HG02840 (cell line): ENCODE data around the gene GFRA3.
"Not testable (repeated sequence)": the region's sequence is repeated elsewhere in the genome, so short reads cannot be mapped to it uniquely, and the experiment has no call there.

Source experiments
- ATAC-seq: cut with Tn5 transposase; IDR thresholded peaks from one replicate; pipeline ENCODE4 v1.9.1; 2021; ENCODE audit warnings: mild to moderate bottlenecking, moderate library complexity, moderate number of reproducible peaks; ENCODE audit not compliant: unreplicated experiment, low FRiP score

Gene GFRA3, protein sequence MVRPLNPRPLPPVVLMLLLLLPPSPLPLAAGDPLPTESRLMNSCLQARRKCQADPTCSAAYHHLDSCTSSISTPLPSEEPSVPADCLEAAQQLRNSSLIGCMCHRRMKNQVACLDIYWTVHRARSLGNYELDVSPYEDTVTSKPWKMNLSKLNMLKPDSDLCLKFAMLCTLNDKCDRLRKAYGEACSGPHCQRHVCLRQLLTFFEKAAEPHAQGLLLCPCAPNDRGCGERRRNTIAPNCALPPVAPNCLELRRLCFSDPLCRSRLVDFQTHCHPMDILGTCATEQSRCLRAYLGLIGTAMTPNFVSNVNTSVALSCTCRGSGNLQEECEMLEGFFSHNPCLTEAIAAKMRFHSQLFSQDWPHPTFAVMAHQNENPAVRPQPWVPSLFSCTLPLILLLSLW

DNA sequence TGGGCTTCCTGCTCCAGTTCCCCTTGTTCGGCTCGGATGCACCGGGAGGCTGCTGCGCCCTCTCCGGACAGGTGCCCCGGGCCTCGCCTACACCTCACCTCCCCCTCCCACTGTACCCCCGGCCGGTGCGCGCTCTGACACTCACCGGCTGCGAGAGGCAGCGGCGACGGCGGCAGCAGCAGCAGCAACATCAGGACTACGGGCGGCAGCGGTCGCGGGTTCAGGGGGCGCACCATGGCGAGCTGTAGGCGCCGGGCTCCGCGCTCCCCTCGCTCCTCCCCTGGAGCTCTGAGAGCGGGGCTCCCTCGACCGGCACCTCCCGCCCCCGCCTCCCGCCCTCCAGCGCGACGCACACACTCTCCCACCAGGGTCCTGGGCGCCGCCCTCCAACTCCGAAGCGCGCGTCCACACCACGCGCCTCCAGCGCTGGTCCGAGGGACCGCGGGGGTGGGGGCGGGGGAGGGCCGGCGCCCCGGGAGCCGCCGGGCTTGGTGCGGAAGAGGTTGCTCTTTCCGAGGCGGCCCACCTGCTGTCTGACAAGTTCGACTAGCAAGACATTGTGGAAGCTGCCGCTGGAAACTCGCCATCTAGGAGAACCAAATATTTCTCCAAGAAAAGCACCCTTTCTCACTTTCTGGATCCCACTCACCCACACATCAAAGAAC lies at the start of gene GFRA3:
GFRA3 (minus strand) TSS at position 433 of the 665 bp plus-strand sequence; CDS start at position 236, 197 bp downstream.
- no peak for ATAC-seq

DNA sequence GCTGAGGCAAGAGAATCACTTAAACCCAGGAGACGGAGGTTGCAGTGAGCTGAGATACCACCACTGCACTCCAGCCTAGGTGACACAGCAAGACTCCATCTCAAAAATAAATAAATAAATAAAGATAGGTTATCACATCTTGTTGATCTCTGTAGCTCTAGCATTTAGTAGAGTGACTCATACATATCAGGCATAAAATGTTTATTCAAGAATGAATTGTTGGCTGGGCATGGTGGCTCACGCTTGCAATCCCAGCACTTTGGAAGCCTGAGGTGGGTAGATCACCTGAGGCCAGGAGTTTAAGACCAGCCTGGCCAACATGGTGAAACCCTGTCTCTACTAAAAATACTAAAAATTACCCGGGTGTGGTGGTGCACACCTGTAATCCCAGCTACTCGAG lies 43.8 kb upstream of the GFRA3 start:
- not testable (repeated sequence) for ATAC-seq

DNA sequence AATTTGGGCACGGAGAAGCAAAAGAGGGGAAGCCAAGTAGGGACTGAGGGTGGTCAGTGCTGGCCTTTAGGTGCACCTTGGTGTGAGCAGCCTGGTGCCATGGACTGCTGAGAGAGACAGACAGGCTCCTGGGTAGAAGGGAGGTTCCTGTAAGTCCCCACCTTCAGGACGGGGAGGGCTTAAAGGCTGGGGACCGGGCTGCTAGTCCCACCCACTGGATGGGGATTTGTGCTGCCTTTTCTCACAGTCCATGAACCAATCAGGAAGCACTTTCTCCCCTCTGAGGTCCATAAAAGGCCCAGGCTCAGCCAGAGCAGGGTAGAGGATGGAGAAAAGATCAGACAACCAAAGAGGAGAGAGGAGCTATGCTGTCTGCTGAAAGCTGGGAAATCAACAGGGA lies 41.9 kb upstream of the GFRA3 start:
- ATAC-seq, result no peak

DNA sequence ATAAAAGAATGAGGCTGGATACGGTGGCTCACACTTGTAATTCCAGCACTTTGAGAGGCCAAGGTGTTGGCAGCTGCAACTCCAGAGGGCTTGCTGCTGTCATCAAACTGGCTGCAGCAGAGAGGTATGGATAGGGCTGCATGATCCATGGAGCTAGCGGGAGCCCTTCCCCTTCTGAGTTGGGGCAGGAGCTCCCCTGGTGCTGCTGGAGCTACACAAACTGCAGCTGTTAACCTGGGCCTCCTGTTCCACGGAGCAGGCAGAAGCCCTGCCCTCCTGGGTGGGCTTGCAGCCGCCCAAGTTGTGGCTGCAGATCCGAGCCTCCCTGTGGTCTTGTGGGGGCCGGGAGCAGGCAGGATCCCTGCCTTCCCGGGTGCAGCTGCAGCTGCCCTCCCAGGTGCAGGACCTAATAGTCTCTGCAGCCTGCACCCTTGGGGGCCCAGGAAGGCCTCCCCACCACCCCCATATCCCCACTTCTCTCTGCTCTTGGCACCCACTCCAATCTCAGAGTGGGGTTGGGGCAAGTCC lies 41.4 kb upstream of the GFRA3 start:
- no peak for ATAC-seq

DNA sequence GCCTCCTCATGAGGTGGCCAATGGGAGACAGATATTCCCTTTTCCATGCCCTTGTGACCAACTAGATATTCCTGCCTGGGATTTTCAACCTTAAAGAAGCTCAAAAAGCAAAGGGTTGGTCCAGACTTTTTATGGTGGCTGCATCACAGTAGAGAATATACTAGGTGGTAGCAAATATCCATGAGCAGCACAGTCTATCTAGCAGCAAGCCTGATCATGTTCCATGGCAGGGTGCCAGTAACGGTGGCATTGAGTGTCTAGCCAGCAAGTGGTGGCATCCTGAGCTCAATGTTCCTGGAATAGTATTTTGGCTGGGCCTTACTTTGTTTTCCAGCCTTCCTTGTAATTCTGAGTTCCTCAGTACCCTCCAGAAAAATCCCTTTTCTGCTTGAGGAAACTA lies 31.4 kb upstream of the GFRA3 start:
- ATAC-seq, result no peak

DNA sequence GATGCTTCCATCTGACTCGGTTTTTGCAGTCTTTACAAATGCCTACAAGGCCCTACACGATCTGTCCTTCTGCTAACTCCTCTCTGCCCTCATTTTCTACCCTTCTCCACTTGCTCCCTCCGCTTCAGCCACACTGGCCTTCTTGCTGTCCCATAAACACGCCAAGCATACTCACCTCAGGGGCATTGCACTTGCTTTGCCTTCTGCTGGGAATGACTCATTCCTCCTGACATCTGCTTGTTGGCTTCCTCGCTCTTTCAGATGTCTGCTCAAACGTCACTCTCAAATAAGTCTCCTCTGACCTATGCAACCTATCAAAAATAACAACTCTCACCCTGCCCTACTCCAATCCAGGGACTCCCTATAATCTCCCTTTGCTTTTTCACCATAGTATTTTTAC lies 29.0 kb upstream of the GFRA3 start:
- ATAC-seq, result no peak

DNA sequence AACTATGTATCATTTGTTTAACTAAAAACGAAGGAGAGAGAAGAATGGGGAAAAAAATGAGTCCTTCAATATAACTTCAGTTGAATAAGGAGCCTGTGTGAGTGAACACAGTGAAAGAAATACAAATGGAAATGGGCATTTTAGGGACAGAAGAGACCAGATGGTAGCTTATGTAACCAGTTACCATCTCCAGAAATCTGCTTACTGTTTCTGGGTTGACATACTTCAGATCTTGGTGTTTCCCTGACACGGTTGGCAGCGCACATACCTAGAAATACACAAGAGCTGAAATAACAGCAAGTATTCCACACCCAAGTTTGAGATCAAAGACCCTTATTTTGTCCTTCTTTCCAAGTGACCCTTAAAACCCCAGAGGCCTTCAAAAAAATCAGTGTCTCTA lies 14.9 kb upstream of the GFRA3 start:
- ATAC-seq, result no peak

DNA sequence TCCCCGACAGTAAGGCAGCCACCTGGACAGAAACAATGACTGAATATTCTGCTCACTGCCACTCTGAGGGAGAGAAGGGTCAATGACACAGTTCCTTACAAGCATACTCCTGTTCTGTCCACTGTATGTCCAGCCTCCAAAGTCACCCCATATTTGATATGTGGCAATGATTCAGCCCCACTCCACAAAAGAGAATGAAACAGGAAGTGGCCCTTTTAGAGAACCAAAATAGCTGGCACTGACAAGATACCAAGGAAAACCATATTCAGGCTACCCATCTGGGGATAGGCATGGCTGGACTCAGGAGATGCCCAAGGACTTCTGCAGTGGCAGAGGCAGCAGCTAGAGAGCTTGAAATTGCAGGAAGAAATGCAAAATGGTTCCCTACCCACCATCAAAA lies 12.8 kb upstream of the GFRA3 start:
- no peak for ATAC-seq

DNA sequence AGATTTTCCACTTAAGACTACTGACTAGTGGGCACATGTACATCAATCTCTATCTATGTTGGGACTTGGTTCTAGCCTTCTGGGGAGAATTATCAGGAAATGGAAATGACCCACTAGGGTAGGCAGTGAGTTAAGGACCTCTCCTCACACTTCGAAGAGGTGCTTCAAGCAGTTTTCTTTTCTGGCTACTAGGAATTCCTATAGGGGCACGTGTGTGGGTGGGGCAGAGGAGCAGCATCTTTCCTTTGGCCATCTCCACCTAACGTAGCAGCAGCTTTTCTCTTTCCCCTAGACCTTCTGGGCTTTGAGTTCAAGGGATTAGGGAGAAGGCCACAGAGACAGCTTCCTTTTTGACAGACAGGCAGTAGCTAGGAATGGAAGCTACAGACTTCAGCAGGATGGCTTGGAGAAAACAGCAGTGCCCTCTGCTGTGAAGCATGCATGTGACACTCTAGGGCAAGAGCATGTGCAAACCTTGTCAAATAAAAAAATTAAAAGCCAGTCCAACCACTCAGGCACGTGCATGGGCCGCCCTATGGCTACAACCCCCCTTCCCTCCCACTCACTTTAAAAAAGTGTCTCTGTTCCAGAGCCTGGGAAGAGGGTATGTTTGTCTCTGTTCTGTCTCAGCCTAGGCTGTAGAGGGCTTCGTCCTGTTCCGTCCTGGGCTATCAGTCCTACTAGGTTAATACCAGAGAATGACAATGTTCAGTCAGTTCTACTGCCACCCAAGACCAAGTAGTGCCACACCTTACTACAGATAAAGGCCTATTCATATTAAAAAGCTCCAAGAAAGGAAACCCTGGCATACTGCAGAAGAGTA lies 8.7 kb upstream of the GFRA3 start:
- ATAC-seq, result no peak

DNA sequence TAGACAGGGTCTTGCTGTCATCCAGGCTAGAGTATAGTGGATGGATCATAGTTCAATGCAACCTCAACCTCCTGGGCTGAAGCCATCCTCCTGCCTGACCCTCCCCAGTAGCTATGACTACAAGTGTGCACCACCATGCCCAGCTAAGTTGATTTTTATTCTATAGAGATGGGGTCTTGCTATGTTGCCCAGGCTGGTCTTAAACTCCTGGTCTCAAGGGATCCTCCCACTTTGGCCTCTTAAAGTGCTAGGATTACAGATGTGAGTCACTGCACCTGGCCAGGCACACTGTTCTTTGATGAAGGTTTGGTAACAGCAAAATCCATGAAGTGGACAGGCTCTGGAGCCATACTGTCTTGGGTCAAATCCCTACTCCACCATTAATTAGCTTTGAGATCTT lies 6.5 kb upstream of the GFRA3 start:
- ATAC-seq, result no peak

DNA sequence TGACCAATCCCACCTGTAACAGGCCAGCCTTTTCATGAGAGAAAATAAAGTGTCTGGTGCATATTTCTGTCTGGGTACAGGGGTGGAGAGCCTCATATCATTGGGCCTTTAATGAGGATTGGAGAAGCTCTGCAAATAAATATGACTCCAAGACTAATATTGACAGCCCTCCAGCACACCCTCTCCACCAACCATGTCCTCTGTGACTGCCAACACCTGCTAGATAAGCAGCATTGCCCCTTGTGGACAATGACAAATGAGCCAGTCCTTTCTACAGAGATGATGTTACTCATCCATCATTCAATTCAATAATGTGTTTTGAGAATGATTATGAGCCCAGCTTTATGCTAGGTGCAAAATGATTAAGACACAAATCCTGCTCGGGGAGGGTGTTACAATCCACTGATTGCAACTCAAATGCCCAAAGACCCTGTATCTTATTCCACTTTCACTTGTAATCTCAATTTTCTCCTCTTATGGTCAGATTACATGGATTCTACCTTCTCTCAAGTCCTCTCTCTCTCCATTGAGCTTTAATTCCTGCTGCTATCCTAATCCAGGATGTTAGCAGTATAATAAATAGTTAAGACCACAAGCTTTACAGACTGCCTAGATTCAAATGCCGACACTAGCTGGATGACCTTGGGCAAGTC lies 2.1 kb upstream of the GFRA3 start:
- no peak for ATAC-seq

DNA sequence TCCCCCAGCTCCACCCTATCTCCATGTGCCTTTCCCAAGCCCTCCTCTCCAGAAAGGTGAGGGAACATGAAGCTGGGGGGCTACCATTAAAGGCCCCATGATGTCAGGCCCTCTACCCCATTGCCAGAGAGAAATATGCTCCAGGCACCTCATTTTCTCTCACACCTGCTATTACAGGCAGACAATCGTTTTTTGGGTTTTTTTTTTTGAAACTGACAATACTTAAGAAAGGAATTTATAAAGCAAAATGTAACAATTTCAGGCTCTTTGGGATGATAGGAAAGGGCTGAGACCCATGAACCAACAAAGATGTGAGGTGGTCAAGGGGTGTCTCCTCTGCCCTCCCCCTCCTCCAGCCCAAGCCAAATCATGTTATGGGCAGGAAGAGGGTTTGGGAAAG lies 1.5 kb upstream of the GFRA3 start:
- ATAC-seq, result no peak

DNA sequence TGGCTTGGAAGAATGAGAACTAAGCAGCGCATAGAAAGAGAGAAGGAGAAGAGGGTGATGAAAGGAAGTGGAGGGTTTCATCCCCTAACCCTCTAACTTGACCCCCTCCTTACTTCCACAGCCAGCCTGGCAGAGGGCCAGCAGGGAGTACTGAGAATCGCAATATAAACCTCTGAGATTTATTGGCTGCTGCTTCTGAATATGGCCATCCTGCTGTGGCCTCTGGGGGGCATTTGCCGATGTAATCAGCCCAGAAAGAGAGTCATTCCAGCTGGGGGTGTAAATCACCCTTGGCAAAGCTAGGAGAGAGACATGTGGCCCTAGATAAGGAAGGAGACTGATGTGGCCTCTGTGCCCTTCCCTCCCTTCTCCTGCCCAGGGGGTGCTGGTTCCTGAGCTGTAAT lies 960 bp upstream of the GFRA3 start:
- no peak for ATAC-seq

DNA sequence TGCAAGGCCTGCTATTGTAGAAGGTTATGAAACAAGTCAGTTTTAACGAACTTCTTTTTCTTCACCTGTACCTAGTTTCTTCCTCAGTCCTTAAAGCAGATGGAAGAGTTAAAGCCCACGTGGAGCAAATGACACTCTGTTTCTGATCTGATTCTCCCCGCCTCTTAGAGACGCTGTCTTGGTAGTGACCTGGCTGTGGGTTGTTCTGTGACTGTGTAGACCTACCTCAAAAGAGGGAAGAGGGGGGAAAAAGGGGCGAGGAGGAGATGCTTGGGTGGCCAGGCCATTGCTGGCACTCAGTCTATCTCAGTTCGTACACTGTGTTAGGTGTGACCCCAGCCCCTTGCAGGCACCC lies 610 bp downstream of the GFRA3 start:
- no peak for ATAC-seq

DNA sequence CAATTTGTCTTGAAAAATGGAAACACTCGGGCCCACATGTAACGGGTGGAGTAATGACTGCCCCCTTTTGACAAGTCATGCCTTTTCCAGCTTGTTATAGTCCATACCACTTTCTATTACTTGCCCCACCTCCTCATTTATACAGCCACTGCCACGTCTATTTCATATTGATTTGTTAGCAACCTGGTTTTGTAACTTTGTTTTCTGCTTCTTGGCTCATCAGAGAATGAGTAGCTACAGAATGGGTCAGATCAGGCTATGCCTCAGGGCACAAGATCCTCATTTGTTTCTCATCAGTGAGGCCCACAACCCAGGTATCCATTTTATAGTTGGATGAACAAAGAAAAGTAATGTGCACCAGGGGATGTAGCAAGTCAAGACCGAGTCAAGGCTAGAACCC lies 1.7 kb downstream of the GFRA3 start:
- no peak for ATAC-seq

DNA sequence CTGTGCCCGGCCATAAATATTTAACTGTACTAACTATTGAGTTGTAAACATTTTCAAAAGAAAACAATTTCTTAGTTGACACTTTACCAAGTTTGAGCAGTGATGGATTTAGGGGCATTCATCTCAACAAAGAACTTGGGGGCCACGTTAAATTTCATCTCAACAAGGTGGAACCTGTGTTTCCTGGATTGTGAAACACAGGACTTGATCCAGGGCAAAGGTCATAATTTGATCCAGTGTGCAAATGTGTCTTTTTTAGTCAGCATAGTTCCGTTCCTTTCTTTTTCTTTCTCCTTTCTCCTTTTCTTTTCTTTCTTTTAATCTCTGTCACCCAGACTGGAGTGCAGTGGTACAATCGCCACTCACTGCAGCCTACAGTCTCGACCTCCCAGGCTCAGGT lies 3.1 kb downstream of the GFRA3 start:
- no peak for ATAC-seq

DNA sequence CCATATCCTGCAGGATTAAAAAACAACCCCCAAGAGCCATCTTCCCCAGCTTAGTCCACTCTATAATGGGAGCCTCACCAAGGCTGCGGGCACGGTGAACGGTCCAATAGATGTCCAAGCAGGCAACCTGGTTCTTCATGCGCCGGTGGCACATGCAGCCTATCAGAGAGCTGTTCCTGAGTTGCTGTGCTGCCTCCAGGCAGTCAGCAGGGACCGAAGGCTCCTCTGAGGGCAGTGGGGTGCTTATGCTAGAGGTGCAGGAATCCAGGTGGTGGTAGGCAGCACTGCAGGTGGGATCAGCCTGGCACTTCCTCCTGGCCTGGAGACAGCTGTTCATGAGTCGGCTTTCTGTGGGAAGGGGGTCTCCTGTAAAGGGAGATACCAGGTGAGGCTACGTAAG lies 10.2 kb downstream of the GFRA3 start:
- ATAC-seq, result no peak

DNA sequence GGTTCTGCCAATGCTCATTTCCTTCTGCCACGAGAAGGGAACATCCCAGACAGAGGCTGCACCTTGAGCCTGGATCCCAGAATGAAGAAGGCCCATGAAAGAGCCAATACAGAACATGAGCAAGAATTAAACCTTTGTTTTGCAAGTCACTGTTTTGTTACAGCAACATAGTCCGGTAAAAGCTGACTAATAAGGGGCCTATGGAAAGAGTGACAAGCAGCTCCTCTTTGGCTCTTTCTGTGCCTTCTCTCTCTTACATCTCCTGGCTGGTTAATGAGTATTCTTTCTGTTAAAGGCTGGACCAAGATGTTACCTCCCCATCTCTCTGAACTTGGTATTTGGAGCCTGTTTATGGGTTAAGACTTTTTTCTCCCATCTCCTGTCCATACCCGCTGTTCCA lies 10.8 kb downstream of the GFRA3 start:
- ATAC-seq, result no peak

DNA sequence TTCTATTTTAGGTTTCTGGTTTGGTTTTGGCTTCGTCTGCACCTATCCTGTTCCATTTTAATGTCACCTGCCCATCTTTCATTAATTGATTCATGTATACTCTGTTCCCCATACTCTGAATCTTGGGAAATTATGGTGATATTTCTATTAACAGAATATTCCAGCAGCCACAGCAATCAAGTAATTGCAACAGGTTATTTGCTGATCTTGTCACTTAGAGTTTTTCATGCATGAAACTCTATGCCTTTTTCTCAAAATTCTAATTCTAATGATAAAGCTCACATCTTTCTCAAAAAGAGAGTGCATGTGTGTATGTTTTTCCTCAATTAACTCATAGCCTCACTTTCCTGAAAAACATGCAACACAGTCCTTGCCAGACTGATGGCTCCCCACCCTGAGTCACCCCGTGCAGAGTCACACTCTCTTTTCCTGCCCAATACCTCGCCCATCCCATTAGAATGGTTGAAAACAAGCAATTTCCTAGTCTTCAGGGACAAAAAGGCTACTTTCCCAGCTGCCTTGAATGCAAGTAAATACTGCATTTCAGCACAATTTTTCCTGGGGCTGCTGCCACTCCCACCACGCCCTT lies 15.6 kb downstream of the GFRA3 start:
- ATAC-seq, result no peak

DNA sequence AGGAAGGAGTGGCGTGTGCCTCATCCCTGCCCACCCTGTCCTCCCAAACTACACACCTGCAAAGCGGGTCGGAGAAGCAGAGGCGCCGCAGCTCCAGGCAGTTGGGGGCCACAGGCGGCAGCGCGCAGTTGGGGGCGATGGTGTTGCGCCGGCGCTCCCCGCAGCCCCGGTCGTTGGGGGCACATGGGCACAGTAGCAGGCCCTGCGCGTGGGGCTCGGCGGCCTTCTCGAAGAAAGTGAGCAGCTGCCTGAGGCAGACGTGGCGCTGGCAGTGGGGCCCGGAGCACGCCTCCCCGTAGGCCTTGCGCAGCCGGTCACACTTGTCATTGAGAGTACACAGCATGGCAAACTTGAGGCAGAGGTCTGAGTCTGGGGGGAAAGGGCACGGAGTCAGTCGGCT lies 16.8 kb downstream of the GFRA3 start:
- ATAC-seq, result no peak
